B cell (primary cell): ENCODE data around the gene FBXW4. TPM values are rescaled to one million over a fixed set of nuclear protein-coding genes. Genes with fewer than 3 reads are reported as not detected.

Source experiments
- ATAC-seq: fragments of 200-7000 bp; cut with Tn5 transposase; one replicate; pipeline ENCODE4 v1.10.0; 2021; ENCODE audit warnings: low read depth, mild to moderate bottlenecking, moderate number of reproducible peaks, moderate library complexity
- CTCF ChIA-PET: fragments of 350-600 bp; sonication (Branson Sonifier 250); formaldehyde crosslinking; loops from one replicate; lab custom pipeline; 2021; ENCODE audit warnings: antibody characterized with exemption, inconsistent platforms; lab: Charles Lee
- POLR2A ChIA-PET: fragments of 350-600 bp; sonication (Branson Sonifier 250); formaldehyde crosslinking; loops from one replicate; lab custom pipeline; 2021; ENCODE audit warnings: antibody characterized with exemption; lab: Charles Lee
- DNase-seq: peaks from one replicate; pipeline ENCODE4 v3.0.0; 2013
- H2AFZ ChIP-seq: 2 replicates; pipeline ENCODE4 v1.6.1; 2012; ENCODE audit warnings: mild to moderate bottlenecking, low read depth, low read length; ENCODE audit not compliant: insufficient read depth, poor library complexity, severe bottlenecking
- H3K27ac ChIP-seq, 2 donors: 1 replicate in 1 of 2; 2 replicates in 1 of 2; pipeline ENCODE4 v1.5.1; 2012 to 2013; ENCODE audit warnings: low read length in 2 of 2, mild to moderate bottlenecking in 2 of 2, moderate library complexity in 1 of 2
- H3K27me3 ChIP-seq, 4 experiments: fragments of 200-600 bp in 1 of 4; sonication (generic) in 1 of 4; replicated peaks in 1 of 4; 1 replicate in 2 of 4; 2 replicates in 2 of 4; pipeline versions ENCODE4 v1.6.1 to v1.7.0; 2013 to 2016; ENCODE audit warnings: low read length in 3 of 4, mild to moderate bottlenecking in 2 of 4, mixed read lengths in 1 of 4, moderate library complexity in 1 of 4; ENCODE audit not compliant: insufficient read depth in 4 of 4, control insufficient read depth in 3 of 4; ENCODE audit errors: control extremely low read depth in 1 of 4
- H3K36me3 ChIP-seq, 2 experiments: replicated peaks in 1 of 2; 1 replicate in 1 of 2; 2 replicates in 1 of 2; pipeline versions ENCODE4 v1.6.1 to v1.7.1; 2013; ENCODE audit warnings: low read length in 1 of 2; ENCODE audit not compliant: insufficient read depth in 2 of 2, control insufficient read depth in 1 of 2; ENCODE audit errors: control extremely low read depth in 1 of 2, extremely low read depth in 1 of 2
- H3K4me1 ChIP-seq, 2 donors: fragments of 200-600 bp in 1 of 2; sonication (generic) in 1 of 2; 1 replicate in 1 of 2; 2 replicates in 1 of 2; pipeline versions ENCODE4 v1.5.1 to v1.6.1; 2013 to 2017; ENCODE audit warnings: low read length in 2 of 2; ENCODE audit not compliant: control insufficient read depth in 2 of 2, insufficient read depth in 2 of 2
- H3K4me2 ChIP-seq: replicated peaks from 2 replicates; pipeline ENCODE3; 2012; ENCODE audit warnings: mild to moderate bottlenecking, low read depth, low read length; ENCODE audit not compliant: poor library complexity, severe bottlenecking
- H3K4me3 ChIP-seq, 5 experiments: fragments of 200-600 bp in 1 of 5; sonication (generic) in 1 of 5; 1 replicate in 3 of 5; 2 replicates in 2 of 5; pipeline versions ENCODE4 v1.5.1 to v1.7.0; 2011 to 2016; ENCODE audit warnings: low read length in 4 of 5, mild to moderate bottlenecking in 4 of 5, low read depth in 2 of 5, control low read depth in 1 of 5, moderate library complexity in 1 of 5; ENCODE audit not compliant: insufficient read depth in 1 of 5; ENCODE audit errors: control extremely low read depth in 1 of 5, extremely low read depth in 1 of 5
- H3K79me2 ChIP-seq: fragments of 200-600 bp; sonication (generic); one replicate; pipeline ENCODE4 v1.6.0; 2016; ENCODE audit warnings: low read length; ENCODE audit not compliant: control insufficient read depth, insufficient read depth
- H3K9ac ChIP-seq: fragments of 200-600 bp; sonication (generic); 2 replicates; pipeline ENCODE4 v1.6.1; 2017; ENCODE audit warnings: mild to moderate bottlenecking, low read length, moderate library complexity
- H3K9me3 ChIP-seq, 3 donors: one replicate each; pipeline versions ENCODE4 v1.6.1 to v1.7.1; 2013; ENCODE audit warnings: low read length in 2 of 3; ENCODE audit not compliant: control insufficient read depth in 2 of 3, insufficient read depth in 1 of 3; ENCODE audit errors: control extremely low read depth in 1 of 3
- H4K20me1 ChIP-seq: 2 replicates; pipeline ENCODE4 v1.6.0; 2012; ENCODE audit warnings: mild to moderate bottlenecking, low read length; ENCODE audit not compliant: insufficient read depth, control insufficient read depth, poor library complexity, severe bottlenecking
- H3K27ac Mint-ChIP-seq: one replicate; pipeline ENCODE4 v1.8.0; 2021; ENCODE audit warnings: mixed read lengths
- H3K27me3 Mint-ChIP-seq: one replicate; pipeline ENCODE4 v1.8.0; 2021; ENCODE audit warnings: mixed read lengths
- H3K4me1 Mint-ChIP-seq: one replicate; pipeline ENCODE4 v1.8.0; 2021; ENCODE audit warnings: mixed read lengths
- H3K4me3 Mint-ChIP-seq: one replicate; pipeline ENCODE4 v1.8.0; 2021; ENCODE audit warnings: mixed read lengths
- H3K9me3 Mint-ChIP-seq: one replicate; pipeline ENCODE4 v1.8.0; 2022; ENCODE audit warnings: mixed read lengths; ENCODE audit not compliant: insufficient read depth
- CTCF ChIP-seq: fragments of 200-600 bp; IDR thresholded peaks from one replicate; pipeline ENCODE4 v1.8.0; 2022; ENCODE audit warnings: antibody characterized with exemption, mild to moderate bottlenecking
- EZH2 ChIP-seq: IDR thresholded peaks from 2 replicates; pipeline ENCODE4 v1.6.1; 2012; ENCODE audit warnings: borderline replicate concordance, low read depth, mild to moderate bottlenecking, moderate library complexity, low read length; ENCODE audit not compliant: insufficient read depth, poor library complexity, severe bottlenecking
- WGBS: methylation state at CpG from one replicate; pipeline ENCODE4 v1.1.5; 2013; ENCODE audit warnings: missing lambda C conversion rate; ENCODE audit not compliant: insufficient coverage; 5-methylcytosine and 5-hydroxymethylcytosine counted together
- intact Hi-C: fragments of 100-400 bp; cut with micrococcal nuclease; formaldehyde crosslinking; loops from one replicate; pipeline ENCODE4 v1.10.0; 2022
- polyA plus RNA-seq: library from polyadenylated mRNA; depleted of rRNA; stranded (reverse); fragments of >200 nt; gene quantifications from 2 replicates; pipeline ENCODE4 v1.2.3, GENCODE V29; 2012
- total RNA-seq, 2 donors: library from RNA; stranded (reverse); fragments of 120-200 nt in 1 of 2; gene quantifications; 1 replicate in 1 of 2; 2 replicates in 1 of 2; pipeline versions ENCODE4 v1.2.3 to v1.2.4, GENCODE V29; 2013 to 2022

FBXW4 gene
- total and polyA plus RNA-seq, 2 donors (not counting 1 experiment from before 2014, with no cell fraction given) = 72.9 to 99.6 TPM

DNA sequence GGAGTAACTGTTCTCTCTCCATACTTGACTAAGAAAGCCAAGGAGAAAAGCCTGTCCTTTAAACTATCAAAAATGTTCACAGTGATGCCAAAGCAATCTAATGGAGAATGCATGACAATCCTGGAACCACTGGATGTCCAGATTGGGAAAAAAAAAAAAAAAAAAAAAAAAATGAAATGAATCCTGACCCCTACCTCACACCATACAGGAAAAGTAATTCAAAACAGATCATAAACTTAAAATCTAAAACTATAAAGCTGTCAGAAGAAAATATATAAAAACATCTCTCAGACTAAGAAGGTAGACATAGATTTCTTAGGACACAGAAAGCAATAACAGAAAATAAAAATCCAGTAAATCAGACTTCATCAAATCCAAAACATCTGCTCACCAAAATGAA is 18.4 kb downstream of the FBXW4 start:
- Mint-ChIP-seq H3K9me3 (peaks cover 5% of the 10 kb centered on the region), H3K4me3 (no peak overlapping the region), H3K27me3 (no peaks in the 10 kb centered on the region), H3K27ac (no peak overlapping the region), H3K4me1 (peaks cover 5% of the 10 kb centered on the region)
- Histone ChIP-seq H3K9ac (no peak overlapping the region), H3K9me3 (peaks cover 0 to 6% (median 3%) of the 10 kb centered on the region in 3 donors), H3K27ac (no peak overlapping the region), H2AFZ (no peak overlapping the region), H3K4me2 (no peak overlapping the region), H4K20me1 (peaks cover 18% of the 10 kb centered on the region), H3K36me3 (peaks cover 22 to 42% of the 10 kb centered on the region in 2 experiments), H3K4me1 (peaks cover 4 to 6% of the 10 kb centered on the region in 2 donors), H3K79me2 (peaks cover 55% of the 10 kb centered on the region), H3K4me3 (no peak overlapping the region), H3K27me3 (no peaks in the 10 kb centered on the region)
- ATAC-seq (no peak), DNase-seq (no peak)
- POLR2A ChIA-PET = interaction anchor here (0.7 kb wide), 1 partner anchor 1116 kb away, joined by 12 read pairs; no protein-coding TSS in a partner anchor
- TF ChIP-seq CTCF (no peak), EZH2 (no peak)
- CTCF ChIA-PET = no interaction called here
- intact Hi-C loops = no loop called here

GRCh38 chr10:101675115-101675514 is 19.9 kb downstream of the FBXW4 start:
- Mint-ChIP-seq H3K27ac (no peak overlapping the region), H3K4me3 (no peak overlapping the region), H3K27me3 (no peaks in the 10 kb centered on the region), H3K9me3 (peaks cover 5% of the 10 kb centered on the region), H3K4me1 (peaks cover 18% of the 10 kb centered on the region)
- ChIA-PET CTCF (no interaction called here), POLR2A (no interaction called here)
- Histone ChIP-seq H3K4me1 (peaks cover 9 to 15% of the 10 kb centered on the region in 2 donors), H3K79me2 (peaks cover 46% of the 10 kb centered on the region), H3K4me2 (no peak overlapping the region), H4K20me1 (peaks cover 6% of the 10 kb centered on the region), H3K36me3 (peaks cover 27 to 50% of the 10 kb centered on the region in 2 experiments), H2AFZ (no peak overlapping the region), H3K27ac (no peak overlapping the region), H3K4me3 (no peak overlapping the region), H3K9me3 (peaks cover 0 to 6% (median 3%) of the 10 kb centered on the region in 3 donors), H3K27me3 (no peaks in the 10 kb centered on the region), H3K9ac (no peak overlapping the region)
- no peak for DNase-seq
- intact Hi-C loops = no loop called here
- WGBS = 100% methylated on average over 1 of the region's 2 CpGs
- no peak for TF ChIP-seq EZH2
- no peak for TF ChIP-seq CTCF
- no peak for ATAC-seq
